GM15510 (cell line): ENCODE data around the gene TDP1.

ENCODE experiments used
- POLR2A ChIP-seq: IDR thresholded peaks from 3 replicates; pipeline ENCODE4 v1.6.1; 2011; ENCODE audit warnings: borderline replicate concordance; ENCODE audit not compliant: insufficient read length; ENCODE audit errors: extremely low read depth

Gene TDP1

DNA sequence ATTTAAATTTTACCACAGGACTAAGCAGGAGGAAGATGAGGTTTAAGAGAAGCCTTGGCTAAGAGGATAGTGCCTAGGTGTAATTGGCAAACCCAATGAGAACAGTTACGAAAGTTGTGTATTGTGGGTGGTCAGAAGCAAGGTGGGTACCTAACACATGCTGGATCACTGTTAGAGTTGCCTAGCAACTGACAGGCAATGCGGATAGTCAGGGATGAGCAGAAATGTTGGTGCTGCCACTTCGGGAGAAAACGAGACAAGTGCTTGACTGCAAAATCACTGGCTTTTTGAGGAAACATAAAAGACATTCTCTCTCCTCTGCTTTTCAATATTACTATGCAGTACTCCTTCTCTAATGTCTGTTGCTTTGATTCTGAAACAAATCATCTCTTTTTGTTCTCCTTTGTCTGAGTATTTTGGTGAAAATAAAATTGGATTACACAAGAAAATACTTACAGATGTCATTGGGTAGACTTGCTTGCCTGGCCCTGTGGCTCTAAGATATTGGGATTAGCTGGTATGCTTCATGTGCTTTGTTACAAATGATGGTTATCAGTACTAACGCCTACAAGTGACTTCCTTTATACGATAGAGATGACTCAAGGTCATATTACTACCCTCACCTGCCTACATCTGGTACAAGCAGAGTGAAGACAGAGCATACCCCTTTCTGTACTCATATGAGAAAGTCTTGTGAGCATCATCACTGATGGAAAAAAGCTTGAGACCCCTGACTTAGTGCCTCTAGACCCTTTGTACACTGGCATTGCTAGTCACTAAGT lies 48.0 kb downstream of the TDP1 start:
- no peak for TF ChIP-seq POLR2A

DNA sequence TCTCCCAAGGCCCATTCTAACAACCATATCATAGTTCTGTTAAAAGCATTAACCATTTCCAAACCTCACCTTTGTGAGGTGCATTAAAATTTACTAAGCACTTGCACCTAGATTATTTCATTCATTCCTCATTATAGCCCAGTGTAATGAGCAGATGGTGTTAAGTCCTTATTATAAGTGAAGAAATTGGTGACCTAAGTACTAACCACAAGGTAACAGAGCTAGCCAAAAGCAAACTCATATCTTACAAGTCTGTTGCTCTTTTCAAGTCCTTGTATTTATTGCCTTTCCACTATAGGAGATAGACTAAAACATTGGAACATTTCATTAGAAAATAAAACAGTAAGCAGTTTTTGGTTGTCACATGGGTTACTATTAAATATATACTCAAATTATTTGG lies 49.7 kb downstream of the TDP1 start:
- TF ChIP-seq POLR2A: no peak

DNA sequence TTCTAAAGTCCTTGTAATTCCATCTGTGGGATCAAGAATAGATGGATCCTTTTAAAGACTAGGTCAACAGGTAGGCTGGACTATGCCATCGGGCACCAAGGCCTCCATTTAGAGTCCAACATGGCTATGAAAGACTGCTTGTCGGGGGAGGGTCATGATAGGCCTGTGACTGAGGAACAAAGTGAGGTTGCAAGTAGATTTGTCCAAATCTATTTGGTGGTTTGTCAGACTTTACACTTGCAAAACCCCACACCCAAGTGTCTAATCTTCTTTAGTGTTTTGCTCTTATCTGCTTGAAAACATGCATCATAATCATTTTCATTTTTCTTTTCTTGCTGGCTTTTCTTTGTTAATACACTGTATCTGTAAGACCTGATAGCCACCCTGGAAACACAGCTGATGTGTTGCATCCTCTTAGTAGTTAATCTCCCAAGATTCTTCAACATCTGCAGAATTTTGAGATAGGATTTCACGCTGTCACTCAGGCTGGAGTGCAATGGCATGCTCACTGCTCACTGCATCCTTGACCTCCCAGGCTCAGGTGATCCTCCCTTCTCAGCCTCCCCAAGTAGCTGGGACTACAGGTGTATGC lies 50.3 kb downstream of the TDP1 start:
- no peak for TF ChIP-seq POLR2A

DNA sequence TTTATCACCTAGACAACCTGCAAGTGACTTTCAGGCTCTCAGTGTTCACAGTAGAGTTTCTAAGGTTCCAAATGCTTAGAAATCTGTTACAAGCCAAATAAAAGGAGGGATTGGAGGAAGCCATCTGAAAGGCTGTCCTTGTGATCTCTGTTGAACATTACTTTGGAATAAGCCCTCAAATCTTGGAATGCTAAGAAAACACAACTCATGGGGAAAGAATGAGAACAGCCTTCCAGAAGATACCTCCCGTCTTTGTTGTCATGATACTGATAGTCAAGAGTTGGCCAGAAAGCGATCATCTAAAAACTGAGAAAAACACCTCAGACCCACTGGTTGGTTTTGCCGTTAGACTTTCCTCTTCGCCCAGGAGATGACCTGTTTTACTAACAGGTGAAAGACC lies 61.6 kb downstream of the TDP1 start:
- TF ChIP-seq POLR2A: no peak

DNA sequence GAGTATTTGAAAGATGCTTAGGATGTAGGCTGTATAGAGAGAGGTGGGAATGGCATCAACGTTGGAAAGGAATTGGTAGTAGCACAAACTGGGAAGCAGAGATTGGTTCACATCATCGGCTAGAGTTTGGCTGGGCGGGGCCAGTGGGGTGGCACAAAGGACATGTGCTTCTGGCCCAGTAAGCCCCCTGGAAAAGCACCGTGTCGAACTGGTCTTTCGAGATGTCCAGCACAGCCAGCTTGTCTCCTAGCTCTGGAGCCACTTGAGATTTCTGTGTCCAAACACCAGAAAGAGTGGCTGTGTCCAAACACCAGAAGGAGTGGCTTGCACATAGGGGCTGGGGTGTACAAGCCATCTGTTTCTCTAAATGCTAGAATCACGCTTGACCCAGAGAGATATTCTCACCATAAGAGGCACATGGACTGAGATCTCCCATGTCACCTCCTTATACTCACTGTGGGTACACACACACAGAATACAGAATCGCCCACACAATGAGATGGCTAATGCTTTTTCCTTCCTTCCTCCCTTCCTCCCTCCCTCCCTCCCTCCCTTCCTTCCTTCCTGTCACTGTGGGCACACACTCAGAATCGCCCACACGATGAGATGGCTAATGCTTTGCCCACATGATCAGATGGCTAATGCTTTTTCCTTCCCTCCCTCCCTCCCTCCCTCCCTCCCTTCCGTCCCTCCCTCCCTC lies 64.2 kb downstream of the TDP1 start:
- no peak for TF ChIP-seq POLR2A

DNA sequence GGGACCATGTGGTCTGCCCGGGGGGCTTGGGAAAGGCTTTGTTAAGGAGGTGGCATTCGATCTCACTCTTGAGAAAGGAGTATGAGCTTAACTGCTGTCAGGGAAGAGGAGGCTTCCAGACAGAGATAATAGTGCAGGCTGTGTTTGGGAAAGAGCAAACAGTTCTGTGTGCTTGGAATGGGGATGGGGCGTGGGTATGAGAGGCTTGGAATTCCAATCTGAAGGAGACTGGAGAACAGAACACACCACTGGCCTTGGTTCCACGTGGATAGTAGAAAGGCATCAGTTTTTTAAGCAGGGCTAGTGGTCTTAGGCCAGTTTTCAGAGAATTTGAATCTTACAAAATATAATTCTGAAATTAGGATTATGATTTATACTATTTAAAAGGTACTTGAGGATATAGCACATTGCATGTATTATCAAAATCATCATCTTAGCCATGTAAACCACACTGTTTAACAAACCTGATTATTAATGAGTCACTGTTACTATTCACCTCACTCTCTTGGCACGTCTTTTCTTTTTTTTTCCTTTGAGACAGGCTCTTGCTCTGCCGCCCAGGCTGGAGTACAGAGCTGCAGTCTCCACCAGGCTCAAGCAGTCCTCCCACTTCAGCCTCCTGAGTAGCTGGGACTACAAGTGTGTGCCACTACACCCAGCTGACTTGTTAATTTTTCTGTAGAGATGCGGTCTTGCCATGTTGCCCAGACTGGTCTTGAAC lies 67.6 kb downstream of the TDP1 start:
- no peak for TF ChIP-seq POLR2A

DNA sequence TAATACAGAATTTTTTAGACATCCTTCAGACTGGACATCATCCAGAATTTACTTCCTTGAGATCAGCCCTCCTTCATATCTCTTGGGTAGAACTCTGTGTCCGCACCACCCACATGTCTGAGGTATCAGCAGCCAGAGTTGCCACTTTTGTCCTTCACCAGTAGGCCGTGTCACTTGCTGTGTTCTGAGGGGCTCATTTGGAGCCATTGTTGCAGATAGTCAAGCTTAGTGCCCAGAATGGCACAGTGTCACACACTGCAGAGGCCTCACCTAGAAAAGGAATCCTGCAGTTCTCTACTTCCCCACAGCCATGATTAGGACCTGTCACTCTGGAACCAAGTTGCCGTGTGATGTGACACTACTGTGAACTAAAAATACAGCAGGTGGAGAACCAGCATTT lies 69.2 kb downstream of the TDP1 start:
- TF ChIP-seq POLR2A: no peak

DNA sequence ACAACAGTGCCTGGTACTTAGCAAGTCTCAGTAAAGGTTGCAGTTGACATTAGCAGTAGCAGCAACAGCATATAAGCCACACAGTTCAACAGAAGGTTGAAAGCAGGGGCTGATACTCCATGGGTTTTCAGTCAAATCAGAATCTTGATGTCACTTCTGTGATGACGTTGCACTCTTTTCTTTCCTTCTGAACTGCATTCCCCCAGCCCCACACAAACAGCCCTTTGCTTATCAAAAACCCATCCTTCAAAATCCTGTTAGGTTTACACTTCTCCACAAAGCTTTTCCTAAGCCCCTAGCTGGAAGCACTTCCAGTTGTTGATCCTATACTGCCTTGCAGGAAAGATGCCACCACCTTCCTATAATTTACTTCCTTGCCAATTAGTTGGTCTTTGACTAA lies 72.1 kb downstream of the TDP1 start:
- TF ChIP-seq POLR2A: no peak

DNA sequence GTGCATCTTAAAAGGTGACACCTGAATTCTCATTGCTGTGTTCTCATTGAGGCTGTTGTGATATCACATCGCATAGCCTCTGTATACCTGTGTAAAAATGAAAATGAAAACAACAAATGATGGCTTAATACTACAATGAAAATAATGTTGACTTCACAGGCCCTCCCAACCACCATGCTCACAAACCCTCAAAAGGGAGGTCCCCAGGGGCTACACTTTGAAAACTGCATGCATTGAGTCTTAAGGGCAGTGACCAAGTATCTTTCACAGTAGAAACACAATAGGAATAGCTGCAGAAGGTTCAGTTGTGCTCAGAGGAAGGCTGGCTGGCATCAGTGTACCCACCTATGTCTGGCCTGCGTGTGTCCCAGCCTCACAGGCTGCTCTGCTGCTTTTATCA lies 78.4 kb downstream of the TDP1 start:
- TF ChIP-seq POLR2A: no peak

DNA sequence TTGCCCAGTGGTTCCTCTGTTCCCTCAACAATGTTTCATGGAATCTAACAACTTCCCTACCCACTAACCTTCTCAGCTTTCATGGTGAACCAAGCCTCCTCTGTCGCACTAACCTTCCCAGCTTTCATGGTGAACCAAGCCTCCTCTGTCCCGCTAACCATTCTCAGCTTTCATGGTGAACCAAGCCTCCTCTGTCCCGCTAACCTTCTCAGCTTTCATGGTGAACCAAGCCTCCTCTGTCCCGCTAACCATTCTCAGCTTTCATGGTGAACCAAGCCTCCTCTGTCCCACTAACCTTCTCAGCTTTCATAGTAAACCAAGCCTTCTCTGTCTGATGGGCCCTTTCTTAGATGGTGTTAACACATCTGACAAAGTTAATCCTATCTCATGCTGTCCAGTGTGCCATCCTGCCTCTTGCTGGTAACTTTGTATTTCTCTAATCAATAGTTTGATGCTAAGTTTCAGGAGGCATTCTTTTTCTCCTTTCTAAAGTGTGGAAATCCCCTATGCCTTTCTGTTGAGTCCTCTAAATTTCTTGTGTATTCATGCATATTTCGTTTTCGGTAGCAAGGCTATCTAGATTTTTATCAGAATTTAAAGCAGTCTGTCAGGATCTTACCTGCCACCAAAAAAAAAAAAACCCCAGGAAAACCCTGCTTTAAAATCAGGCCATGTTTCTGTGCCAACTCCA lies 79.3 kb downstream of the TDP1 start:
- TF ChIP-seq POLR2A: no peak

DNA sequence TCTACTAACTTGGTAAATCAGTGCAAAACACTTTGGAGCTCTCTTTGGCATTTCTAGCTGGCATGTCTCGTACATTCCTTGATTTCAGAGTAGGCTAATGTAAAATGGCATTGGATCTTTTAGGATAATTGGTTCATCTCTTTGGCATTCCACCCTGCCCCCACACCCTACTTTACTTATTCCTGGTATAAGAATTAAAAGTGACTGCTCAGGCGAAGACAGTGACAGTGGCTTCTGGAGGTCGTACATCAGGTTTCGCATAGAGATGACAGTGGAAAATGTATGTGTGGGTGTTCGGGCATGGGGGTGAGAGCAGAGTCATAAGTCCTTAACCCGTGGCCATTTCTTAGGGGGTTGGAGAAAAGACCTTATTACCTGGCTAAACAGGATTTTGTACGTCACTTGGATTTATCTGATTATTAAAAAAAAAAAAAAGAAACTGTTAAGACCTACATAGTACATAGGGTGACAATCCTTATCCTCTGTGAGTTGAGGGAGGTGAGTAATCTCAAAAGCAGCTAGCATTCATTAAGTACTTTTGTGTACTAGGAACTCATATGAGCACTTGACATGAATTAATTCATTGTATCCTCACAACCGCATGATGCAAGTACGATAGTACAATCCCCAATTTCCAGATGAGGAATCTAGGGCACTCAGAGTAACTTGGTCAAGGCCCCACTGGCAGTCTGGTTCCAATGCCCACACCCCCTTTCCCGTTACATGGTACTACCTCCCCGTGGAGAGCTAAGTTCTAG lies 83.7 kb downstream of the TDP1 start:
- TF ChIP-seq POLR2A: no peak

DNA sequence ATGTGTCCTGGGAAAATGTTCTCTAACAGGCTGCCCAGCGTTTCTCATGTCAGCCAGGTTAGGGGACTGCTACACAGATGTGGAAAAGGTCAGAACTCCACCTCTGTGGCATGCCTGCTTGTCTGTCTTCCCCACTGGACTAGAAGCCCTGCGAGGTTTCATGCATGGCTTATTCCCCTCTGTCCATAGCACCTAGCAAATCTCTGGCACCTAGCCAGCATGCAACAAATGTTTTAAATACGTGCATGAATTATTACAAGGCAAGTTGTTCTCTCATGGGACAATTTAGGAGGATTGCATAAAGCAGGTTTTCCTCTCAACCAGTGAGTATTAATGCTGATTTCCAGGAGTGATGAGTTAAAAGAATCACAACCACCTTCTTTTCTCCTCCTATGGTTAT lies 84.7 kb downstream of the TDP1 start:
- TF ChIP-seq POLR2A: no peak

DNA sequence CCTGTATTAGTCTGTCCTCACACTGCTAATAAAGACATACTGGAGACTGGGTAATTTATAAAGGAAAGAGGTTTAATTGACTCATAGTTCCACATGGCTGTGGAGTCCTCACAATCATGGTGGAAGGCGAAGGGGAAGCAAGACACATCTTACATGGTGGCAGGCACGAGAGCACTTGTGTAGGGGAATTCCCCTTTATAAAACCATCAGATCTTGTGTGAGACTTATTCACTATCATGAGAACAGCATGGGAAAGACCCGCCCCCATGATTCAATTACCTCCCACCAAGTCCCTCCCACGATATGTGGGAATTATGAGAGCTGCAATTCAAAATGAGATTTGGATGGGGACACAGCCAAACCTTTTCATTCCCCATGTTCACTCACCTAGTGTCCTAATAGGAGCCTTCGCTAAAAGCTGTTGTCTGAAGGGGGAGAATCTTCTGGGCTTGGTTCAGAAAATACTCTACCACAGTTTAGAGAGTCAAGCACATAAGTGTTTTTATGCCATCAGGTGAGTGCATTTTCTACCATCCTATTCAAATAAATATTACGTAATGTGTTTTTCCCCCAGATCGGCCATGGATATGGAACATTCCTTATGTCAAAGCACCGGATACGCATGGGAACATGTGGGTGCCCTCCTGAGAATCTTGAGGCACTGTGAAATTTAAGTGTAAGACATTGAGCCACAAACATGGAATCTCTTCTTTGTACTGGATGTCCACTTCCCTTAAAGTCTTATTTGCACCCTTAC lies 86.9 kb downstream of the TDP1 start:
- no peak for TF ChIP-seq POLR2A

DNA sequence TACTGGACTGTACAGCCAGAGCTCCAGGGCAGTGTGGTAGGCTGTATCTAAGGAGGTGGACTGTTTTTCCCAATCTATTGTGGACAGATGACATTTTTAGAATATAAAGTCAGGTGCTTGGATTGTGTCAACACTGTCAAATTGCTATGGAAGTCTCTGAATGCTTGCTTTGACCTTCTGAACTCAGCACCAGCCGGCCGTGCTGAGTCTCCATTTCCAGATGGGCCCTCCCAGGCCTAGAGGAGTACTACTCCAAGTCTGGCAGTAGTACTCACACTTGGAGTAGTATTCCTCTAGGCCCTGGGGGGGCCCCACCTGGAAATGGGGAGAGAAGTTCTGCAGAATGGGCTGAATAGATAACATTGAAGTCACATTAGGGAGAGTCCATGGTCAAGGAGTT lies 89.9 kb downstream of the TDP1 start:
- TF ChIP-seq POLR2A: no peak

DNA sequence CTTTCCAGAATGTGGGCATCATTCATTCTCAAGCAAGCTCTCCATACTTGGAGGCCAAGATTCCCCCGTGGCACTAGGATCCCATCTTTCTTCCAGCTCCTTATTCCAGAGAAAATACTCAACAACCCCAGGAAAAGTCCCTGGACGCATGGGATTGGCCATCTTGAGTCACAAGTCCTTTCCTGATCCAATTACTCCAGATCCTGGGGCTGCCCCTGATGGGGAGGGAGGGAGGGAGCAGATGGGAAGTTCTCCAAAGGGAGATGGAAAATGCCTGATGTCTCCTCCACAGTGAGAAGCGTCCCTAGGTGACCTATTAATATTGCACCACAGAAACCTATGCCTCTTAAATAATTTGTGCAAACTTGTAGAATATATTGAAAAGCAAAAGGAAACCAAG lies 93.7 kb downstream of the TDP1 start:
- no peak for TF ChIP-seq POLR2A
